Cardiac fibroblast (primary cell): ENCODE results near the gene APBA2.

Experiments
- DNase-seq, 2 donors: peaks; one replicate each; pipeline versions ENCODE4 v3.0.0 to v3.0.0-alpha.2; 2010; ENCODE audit warnings: low read depth in 2 of 2
- H3K4me3 ChIP-seq, 2 donors: replicated peaks in 1 of 2; 1 replicate in 1 of 2; 2 replicates in 1 of 2; pipeline ENCODE4 v1.5.1; 2011; ENCODE audit warnings: low read depth in 2 of 2, low read length in 2 of 2, mild to moderate bottlenecking in 2 of 2, moderate library complexity in 1 of 2
- CTCF ChIP-seq: IDR thresholded peaks from one replicate; pipeline ENCODE4 v1.5.1; 2011; ENCODE audit warnings: low read depth, mild to moderate bottlenecking, low read length, inconsistent platforms

Gene APBA2

GRCh38 chr15:28993720-28994053, 107.9 kb downstream of the APBA2 start:
- no peak for DNase-seq
- H3K4me3 ChIP-seq = no peak overlapping the region
- TF ChIP-seq CTCF = no peak

GRCh38 chr15:28994142-28994830, 108.5 kb downstream of the APBA2 start:
- no peak overlapping the region for H3K4me3 ChIP-seq
- DNase-seq = no peak
- TF ChIP-seq CTCF = no peak

- no peak for DNase-seq
- no peak overlapping the region for H3K4me3 ChIP-seq
- no peak for TF ChIP-seq CTCF
Measured at GRCh38 chr15:28994831-28995596, 109.2 kb downstream of the APBA2 start.

- no peak for TF ChIP-seq CTCF
- H3K4me3 ChIP-seq = no peak overlapping the region
- DNase-seq = no peak
Measured at GRCh38 chr15:28995705-28996104, 109.9 kb downstream of the APBA2 start.

- no peak for TF ChIP-seq CTCF
- H3K4me3 ChIP-seq = no peak overlapping the region
- DNase-seq = no peak
Measured at GRCh38 chr15:28996289-28996688, 110.5 kb downstream of the APBA2 start.

- no peak for DNase-seq
- no peak for TF ChIP-seq CTCF
- no peak overlapping the region for H3K4me3 ChIP-seq
Measured at GRCh38 chr15:28996953-28997352, 111.2 kb downstream of the APBA2 start.
